Putamen (tissue), 1 donor: ENCODE measurements around the gene TMEM138.

Source experiments
- DNase-seq: peaks from one replicate; pipeline ENCODE4 v3.0.0-alpha.2; 2016; ENCODE audit warnings: low spot score

TMEM138 gene

GRCh38 chr11:61342207-61342803, 19.9 kb upstream of the TMEM138 start:
- no peak for DNase-seq

GRCh38 chr11:61343792-61344745, 18.1 kb upstream of the TMEM138 start:
- DNase-seq, result no peak

- no peak for DNase-seq
Measured at GRCh38 chr11:61345170-61345610, 17.0 kb upstream of the TMEM138 start.

GRCh38 chr11:61345954-61346843, 16.0 kb upstream of the TMEM138 start:
- DNase-seq, result no peak

DNA sequence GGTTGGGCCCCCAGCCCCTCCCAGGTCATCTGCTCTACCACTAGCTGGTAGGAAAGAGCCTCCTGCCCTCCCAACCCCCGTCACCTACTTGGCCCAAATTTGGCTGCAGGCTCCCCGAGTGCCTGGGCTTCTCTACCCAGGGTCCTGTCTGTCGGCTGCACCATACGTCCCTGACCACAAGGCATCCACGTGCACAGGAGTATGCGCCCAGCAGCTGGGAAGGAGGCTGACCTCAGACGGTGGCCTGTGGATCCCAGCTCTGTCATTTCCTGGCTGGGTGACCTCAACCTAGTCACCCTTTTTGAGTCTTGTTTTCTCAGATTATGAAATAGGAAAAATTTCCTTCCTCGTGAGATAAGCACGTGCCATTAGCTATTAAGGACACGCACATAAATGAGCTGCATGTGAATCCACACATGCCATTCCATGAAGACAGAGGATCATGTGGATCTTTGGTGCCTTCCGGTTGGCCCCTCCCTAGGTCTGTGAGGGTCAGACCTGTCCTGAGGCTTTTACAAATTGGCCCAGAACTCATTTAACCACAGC, 14.2 kb upstream of the TMEM138 start:
- DNase-seq, result no peak

DNA sequence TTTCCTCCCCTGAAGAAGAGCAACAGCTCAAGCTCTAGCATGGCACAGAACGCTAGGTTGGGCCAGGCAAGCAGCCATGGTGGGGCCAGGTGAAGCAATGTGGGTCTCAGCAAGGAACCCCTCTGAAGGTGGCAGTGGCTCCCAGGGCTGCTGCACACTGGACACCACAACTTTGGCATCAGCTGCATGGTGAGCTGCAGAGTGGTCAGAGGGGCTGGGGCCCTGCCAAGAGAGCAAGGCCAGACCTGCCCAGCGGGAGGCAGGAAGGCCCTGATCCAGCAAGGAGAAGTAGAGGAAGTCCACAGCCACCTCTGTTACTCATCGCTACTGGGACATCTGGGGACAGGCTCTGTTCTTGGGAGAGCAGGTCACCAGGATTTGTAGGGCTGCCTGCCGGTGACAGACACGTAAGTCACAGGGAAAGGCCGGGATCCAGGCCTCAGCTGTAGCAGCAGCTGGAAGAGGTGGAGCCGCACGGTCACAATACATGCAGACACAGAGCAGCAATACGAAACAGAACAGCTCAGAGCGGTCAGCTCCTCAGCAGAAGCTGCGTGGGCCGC, 12.9 kb upstream of the TMEM138 start:
- DNase-seq, result no peak

DNA sequence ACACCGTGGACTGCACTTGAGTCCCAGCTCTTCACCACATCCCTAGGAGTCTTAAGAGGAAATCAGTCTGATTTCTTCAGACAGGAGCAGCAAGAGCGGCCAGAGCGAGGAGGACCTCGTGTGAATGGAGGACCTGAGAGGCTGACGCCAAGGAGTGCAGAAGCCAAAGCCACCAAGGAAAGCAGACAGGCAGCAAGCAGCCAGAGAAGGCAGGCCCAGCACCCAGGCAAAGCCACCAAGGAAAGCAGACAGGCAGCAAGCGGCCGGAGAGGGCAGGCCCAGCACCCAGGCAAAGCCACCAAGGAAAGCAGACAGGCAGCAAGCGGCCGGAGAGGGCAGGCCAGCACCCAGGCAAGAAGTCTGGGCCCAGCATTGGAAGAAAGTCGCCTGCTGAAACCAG, 12.3 kb upstream of the TMEM138 start:
- DNase-seq, result no peak

DNA sequence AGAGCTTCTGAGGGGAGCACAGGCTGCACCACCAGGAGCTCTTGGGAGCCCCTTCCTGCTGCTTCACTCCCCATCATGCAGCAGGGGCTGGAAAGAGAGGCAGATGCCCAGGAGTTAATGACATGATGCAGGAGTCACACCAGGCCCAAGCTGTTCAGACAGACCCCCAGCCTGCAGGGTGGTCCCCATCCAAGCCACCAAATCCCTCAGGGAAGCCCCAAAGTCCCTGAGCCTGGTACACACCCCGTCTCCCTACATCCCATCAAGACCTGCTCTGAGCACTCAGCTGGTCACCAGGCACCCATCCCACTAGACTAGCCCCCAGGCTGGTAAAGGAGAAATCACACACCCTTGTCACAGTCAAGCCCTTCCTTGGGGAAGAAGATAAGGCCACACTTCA, 11.8 kb upstream of the TMEM138 start:
- no peak for DNase-seq

DNA sequence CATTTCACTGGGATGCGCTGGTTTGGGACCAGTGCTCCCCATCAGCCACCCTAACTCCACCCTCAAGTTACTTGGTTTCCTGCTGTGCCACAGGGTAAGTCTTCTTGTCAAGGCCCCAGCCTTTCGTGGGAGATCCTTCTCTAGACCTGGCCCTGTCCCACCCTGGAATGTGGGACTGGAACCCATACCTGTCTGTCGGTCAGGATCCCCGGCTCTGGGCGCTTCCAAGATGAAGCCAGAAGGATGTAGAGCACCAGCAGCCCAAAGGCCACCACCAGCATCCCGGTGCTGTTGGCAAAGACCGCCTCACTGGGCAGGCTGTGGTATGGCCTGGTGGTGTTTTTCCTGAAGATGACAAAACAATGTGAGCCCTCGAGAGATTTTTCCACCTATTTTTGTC, 11.4 kb upstream of the TMEM138 start:
- DNase-seq, result no peak

- no peak for DNase-seq
Measured at GRCh38 chr11:61352038-61352437, 10.1 kb upstream of the TMEM138 start.

DNA sequence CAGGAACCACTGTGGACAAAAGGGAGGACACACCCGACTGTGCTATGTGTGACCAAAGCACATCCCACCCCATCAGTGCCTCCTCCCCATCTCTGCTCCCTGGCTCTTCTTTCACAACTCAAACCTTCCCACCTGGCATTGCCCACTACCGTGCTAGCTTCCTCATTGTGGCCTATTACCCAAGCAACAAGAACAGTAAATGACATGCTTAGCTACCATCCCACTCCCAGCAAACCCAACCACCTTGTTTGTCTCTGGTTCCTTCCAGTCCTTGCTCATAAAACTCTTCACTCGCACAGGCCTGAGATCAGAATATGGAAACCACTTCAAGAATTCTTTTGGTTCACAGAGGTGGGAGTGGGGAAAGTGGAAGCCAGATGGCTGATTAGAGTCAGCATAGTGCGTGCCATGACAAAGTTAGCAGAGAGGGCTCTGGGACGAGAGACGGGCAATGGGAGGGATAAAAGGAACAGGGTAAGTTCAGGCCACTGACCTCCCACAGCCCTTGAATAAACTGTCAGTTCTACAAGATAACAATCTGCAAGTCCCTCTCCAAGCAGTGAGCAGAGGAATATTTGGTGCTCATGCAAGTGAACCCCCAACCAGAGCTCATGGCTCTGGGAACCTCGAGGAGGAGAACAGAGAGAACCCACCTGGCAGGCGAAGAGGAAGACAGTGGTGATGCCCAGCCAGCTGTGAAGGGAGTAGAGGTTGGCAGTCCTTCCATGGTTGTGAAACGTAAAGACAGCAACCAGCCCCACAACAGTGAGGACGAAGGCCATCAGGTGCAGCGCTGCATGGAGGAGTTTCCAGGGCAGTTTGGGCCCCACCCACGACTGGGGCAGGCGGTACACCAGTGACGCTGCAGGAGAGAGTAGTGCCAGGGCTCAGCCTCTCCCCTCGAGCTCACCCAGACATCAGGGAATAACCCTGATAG, 8.8 kb upstream of the TMEM138 start:
- DNase-seq, result no peak

GRCh38 chr11:61354208-61354607, 8.0 kb upstream of the TMEM138 start:
- no peak for DNase-seq

- no peak for DNase-seq
Measured at GRCh38 chr11:61356706-61357105, 5.5 kb upstream of the TMEM138 start.

DNA sequence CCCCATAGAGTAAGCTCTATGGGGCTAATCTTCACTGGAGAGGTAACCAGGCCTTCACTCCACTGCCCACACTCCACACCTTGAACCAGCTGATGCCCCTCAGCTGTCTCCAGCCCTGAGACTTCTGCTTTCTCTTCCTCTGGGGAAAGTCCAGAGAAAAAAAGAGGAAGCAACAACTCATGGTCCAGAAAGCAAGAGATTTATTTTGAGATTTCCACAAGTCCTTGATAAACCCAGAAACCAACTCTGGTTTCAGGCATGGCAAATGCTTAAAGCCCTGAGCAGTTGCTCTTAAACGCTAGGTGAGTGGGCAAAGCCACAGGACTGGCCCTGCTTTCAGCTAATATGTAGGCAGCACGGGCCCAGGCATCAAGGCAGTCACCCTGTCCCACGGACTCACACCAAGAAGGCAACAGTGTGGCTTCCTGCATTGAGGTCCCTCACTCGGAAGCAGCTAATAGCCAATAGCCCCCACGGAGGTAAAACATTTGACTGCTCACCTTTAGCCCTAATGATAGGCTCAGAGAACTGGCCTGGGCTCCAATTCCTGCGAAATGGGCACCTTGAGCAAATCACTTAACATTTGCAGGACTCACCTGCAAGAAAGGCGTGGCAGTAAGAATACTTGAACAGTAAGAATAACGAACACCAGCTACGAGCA, 4.8 kb upstream of the TMEM138 start:
- no peak for DNase-seq

DNA sequence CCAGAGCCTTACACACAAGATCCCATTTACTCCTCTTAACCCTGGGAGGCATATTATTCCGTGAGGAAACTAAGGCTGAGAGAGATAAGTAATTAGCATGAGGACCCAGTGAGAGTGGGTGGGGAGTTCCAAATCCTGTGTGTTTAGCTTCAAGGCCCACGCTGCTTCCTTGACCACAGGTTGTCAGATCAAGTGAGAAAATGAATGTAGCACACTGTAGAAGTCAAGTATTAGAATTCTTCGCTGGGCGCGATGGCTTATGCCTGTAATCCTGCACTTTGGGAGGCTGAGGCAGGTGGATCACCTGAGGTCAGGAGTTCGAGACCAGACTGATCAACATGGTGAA, 4.3 kb upstream of the TMEM138 start:
- DNase-seq, result no peak

- no peak for DNase-seq
Measured at GRCh38 chr11:61358566-61358965, 3.6 kb upstream of the TMEM138 start.

GRCh38 chr11:61359516-61359915, 2.7 kb upstream of the TMEM138 start:
- DNase-seq, result no peak

DNA sequence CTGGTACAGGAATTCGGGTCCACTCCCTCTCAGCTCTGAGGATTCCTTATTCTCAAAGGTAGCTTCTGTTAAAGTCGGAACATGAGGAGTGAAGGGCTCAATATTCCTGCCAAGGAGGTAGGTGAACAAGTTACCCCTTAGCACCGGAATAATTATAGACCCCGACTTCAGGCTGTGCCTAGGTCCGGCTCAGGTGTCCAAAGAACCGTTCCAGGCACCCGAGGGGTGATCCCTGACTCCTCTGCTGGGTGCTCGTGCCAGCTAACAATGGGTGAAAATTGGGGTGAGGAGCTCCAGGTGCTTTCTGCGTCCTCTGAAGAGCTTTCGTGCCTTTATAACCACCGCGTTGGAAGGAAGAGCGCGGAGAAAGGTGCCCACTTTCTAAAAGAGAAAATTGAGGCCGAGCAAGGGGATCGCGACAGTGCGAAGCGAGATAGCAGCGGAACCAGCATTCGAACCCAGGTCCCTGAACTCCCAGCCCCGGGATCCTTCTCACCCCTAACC, 885 bp upstream of the TMEM138 start:
- peak; percentile 20 for DNase-seq

DNA sequence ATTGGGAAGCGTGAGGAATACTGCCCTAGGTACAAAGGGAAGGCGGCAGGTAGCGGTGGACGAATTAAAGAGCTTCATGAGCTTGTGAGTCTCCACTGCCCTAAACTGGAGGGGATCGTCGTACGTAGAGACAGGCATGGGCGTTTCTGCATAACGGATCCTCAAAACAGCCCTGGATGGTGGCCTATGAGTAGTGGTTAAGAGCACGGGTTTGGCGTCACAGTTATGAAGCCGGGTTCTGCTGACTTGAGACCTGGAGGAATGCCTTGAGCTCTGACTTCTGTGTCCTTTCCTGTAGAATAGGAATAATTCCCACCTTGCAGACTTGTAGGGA, 335 bp downstream of the TMEM138 start:
- DNase-seq, result no peak

DNA sequence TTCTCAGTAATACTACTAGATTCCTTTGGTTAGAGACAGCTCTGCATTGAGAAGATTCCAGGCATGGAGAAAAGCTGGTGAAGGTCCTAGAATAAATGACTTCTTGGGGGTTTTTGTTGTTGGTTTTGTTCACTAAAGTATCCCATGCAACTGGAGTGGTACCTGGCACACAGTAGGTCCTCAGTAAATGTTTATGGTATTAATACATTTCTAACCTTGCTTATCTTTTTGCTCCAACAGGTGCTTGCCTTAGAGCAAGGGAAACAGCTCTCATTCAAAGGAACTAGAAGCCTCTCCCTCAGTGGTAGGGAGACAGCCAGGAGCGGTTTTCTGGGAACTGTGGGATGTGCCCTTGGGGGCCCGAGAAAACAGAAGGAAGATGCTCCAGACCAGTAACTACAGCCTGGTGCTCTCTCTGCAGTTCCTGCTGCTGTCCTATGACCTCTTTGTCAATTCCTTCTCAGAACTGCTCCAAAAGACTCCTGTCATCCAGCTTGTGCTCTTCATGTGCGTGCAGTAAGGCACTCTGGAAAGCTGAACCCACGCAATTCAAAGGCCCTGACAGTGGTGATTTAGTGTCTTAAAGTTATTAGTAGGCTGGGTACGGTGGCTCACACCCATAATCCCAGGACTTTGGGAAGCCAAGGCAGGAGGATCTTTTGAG, 2.0 kb downstream of the TMEM138 start:
- no peak for DNase-seq
